Right lobe of liver (tissue), 4 donors: ENCODE results near the gene KCNJ6.

Experiments
- CTCF ChIP-seq, 4 donors: fragments of 200-600 bp in 3 of 4; fragments of 450-650 bp in 1 of 4; IDR thresholded peaks; one replicate each; pipeline versions ENCODE4 v1.5.1 to v1.8.0; 2016 to 2022; ENCODE audit warnings: antibody characterized with exemption in 4 of 4, mild to moderate bottlenecking in 2 of 4
- POLR2A ChIP-seq: fragments of 450-650 bp; IDR thresholded peaks from one replicate; pipeline ENCODE4 v1.6.1; 2017; ENCODE audit warnings: antibody characterized with exemption, mild to moderate bottlenecking
- donor health status: DM: no; HTN: no; CAD: no.
- donor health status: DM: no; HTN: no; CAD: no.
- donor health status: DM: no; HTN: yes; CAD: no.

GRCh38 chr21:37717534-37717933 is 198.7 kb downstream of the KCNJ6 start:
- TF ChIP-seq POLR2A, result no peak
- TF ChIP-seq CTCF (IDR thresholded peaks at IDR 0.05), result no peak
